AG09319 (cell line): ENCODE data around the gene FREM1.

Source experiments
- DNase-seq: peaks from one replicate; pipeline ENCODE4 v3.0.0-alpha.2; 2010; ENCODE audit warnings: low read depth; ENCODE audit errors: extremely low read depth
- TF ChIP-seq, protein P1 (sequence below): IDR thresholded peaks from 2 replicates; pipeline ENCODE4 v1.5.1; 2011; ENCODE audit warnings: low read depth, mild to moderate bottlenecking, inconsistent platforms, low read length, moderate library complexity

Gene FREM1

DNA sequence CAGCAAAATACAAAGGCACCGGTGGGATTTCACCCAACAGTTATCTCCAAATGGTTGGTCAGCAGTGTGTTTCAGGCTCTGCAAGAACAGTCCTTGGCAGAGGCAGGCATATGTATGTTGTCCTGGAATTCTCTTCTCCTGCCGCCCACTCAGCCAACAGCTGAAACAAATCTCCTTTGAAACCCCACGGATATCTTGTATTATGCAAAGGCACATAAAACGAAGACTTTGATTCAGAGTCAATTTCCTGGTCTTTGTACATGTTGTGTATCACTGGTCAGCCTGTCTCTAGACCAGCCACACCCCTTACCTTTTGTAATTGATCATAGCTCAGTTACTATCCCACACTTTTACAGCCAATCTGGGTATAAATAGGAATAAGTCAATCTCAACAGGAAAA is 29.2 kb downstream of the FREM1 start:
- TF ChIP-seq, protein P1, sequence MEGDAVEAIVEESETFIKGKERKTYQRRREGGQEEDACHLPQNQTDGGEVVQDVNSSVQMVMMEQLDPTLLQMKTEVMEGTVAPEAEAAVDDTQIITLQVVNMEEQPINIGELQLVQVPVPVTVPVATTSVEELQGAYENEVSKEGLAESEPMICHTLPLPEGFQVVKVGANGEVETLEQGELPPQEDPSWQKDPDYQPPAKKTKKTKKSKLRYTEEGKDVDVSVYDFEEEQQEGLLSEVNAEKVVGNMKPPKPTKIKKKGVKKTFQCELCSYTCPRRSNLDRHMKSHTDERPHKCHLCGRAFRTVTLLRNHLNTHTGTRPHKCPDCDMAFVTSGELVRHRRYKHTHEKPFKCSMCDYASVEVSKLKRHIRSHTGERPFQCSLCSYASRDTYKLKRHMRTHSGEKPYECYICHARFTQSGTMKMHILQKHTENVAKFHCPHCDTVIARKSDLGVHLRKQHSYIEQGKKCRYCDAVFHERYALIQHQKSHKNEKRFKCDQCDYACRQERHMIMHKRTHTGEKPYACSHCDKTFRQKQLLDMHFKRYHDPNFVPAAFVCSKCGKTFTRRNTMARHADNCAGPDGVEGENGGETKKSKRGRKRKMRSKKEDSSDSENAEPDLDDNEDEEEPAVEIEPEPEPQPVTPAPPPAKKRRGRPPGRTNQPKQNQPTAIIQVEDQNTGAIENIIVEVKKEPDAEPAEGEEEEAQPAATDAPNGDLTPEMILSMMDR: no peak
- no peak for DNase-seq

DNA sequence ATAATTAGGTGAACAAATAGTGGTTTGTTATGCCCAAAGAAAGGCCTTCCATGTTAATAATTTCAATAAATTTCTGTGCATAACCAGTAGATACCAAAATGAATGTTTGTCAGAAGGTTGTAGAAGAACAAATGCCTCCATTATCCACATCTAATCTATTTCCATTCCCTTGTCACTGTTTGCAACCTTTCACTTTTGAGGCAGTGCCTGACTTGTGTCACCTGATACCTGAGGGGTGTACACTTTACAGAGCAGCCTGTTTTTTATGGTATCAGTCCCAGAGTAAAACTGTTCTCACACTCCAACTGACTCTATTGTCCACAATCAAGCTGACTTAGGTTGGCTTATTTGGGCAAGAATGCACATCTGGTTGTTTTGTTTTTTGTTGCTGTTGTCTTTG is 40.1 kb downstream of the FREM1 start:
- no peak for DNase-seq
- TF ChIP-seq, protein P1: no peak

DNA sequence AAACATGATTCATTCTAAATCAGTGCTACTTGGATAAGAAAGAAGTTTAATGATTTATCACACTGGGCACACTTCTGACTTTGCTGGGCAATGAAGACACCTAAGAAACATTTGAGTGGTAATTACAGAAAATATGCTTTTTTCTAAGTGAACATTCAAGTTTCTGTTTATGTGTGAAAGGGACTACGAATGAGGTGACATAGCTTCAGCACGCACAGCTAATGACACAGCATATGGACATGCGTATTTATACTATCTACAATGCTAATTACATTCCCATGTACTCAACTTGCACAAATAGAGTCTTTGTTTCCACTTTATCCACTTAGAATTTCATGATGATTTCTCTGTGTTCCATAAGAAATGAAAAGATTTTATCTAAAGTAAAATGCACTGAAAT is 40.6 kb downstream of the FREM1 start:
- TF ChIP-seq, protein P1: no peak
- no peak for DNase-seq

DNA sequence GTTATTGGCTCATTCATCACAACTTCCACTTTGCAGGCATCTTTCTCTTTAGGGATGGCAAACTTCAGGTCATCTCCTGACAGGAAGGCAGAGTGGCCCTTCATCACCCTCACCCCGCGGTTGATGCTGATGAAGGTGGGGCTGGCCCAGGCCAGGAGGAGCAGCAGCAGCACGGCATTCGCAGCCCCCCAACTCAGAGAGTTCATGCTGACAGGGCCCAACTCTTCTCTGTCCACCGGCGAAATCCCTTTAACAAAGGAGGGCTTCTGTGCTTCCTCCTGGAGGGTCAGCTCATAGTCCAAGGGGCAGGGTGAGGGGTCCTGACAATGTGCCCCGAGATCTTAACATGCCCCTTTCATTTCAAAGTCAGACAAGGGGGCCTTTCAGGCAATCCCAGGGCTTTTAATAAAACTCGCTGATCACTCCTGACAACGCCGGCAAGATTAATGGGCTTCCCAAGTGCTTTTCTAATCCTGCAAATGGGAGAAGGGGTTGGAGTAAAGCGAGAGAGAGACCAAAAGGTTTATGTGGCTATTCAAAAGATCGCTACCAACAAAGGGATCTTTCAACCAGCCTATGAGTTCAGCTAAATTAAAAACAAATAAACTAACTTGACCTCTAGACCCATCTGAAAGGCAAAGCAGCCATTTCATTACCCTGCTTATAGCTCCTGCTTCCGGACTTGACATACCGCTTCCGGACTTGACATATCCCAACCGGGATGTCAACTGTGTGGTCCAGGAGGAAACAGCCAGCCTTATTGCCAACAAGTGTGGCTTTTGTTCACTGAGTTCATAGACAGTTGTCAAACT is 41.2 kb downstream of the FREM1 start:
- TF ChIP-seq, protein P1: no peak
- DNase-seq: no peak

DNA sequence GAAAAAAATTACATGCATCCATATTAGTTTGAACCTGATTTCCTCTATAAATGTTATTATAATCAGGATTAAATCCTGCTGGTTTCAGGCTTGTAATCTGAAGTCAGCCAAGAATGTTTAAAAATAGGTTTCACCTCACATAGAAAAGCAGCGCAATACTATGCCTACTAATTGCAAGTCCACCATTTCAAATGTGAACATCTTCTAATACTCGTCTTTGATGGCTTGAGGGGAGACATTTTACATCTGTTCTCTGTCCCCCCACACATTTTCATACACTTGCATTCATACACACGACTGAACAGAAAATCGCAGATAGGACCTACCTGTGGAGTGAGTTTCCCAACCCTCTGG is 41.8 kb downstream of the FREM1 start:
- no peak for DNase-seq

DNA sequence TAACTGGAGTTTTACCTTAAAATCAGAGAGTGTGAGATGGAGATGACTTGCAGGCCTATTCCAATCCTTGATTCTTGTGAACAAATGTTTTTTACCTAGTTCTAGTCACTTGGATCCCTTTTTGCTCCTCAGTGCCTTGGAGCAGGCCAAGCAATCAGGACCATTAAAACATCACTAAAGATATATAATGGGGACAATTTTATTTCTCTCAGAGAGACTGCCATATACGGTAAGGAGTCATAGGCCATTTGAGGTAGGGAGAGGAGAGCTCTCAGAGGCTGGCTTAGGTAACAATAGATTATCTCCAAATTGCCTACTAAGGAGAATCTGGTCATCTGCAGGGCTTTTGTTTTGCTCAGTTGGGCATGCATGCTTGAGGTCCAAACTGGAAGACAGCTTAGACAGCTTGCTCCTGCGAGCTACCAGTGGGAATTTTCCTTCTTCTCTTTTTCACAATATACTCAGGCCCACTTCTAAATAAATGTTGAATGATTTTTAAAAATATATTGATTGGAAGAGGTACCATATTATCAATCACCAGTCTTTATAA is 44.0 kb downstream of the FREM1 start:
- TF ChIP-seq, protein P1: no peak
- no peak for DNase-seq

More for the DNA sequence above, 41.8 kb downstream of the FREM1 start:
- TF ChIP-seq, protein P1: no peak

DNA sequence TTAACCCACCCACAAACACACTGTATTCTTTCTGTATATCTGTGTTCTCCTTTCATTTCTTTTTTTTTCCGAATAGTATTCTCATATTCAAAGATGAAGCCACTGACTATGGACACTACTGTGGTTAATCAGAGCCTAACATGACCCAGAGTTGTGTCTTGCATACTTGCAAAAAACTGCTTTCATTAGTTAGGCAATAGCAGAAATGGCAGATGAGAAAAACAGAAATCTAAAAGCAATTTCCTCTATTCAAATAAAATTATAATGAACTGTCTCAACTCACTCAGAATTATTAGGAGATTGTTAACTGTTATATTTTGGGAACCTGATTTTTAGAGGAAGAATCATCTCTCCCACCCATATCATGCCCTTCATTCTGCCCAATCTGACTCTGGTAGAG is 45.9 kb downstream of the FREM1 start:
- TF ChIP-seq, protein P1: no peak
- DNase-seq: no peak
